HG02798 (cell line): ENCODE measurements around the gene GRM3.

Experiments used
- ATAC-seq: cut with Tn5 transposase; IDR thresholded peaks from one replicate; pipeline ENCODE4 v1.9.1; 2021; ENCODE audit warnings: mild to moderate bottlenecking; ENCODE audit not compliant: unreplicated experiment, poor library complexity

Gene GRM3

GRCh38 chr7:86884152-86884551 is 240.4 kb downstream of the GRM3 start:
- no peak for ATAC-seq

DNA sequence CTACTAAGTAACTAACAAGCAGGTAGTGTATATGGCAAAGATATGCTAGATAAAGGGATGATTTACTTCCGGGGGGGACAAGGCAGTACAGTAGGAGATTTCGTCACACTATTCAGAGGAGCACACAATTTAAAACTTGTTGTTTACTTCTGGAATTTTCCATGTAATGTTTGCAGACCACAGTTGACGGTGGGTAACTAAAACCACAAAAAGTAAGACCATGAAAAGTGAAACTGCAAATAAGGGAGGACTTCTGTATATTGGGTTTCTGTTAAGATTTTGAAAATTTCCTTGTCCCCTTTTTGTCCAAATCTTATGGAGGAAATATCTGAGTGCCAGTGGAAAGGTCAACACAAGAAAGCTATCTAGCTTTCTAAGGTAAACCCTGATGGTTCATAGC is 245.8 kb downstream of the GRM3 start:
- ATAC-seq, result no peak

- no peak for ATAC-seq
Measured at GRCh38 chr7:86898171-86898570, 254.5 kb downstream of the GRM3 start.

GRCh38 chr7:86900886-86901285 is 257.2 kb downstream of the GRM3 start:
- ATAC-seq, result no peak

- ATAC-seq, result peak; percentile 48
Measured at GRCh38 chr7:86904949-86905834, 261.5 kb downstream of the GRM3 start.

DNA sequence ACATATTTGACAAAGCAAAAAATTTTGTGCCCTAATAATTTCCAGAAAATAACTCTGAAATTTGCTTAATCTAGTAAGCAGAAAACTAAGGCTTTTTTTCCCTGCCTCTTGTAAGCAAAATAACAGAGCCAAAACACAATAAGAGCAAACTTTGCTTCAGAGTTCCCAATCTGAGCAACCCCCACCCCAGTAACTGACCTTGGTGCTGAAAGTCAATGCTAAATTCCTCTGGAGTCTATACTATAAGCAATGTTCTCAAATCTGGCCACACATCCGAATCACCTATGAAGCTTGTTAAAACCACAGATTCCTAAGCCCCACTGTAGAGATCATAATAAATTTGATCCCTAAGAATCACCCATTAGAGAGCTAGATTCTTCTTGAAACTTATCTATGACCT is 265.2 kb downstream of the GRM3 start:
- ATAC-seq, result no peak

GRCh38 chr7:86911659-86912058 is 267.9 kb downstream of the GRM3 start:
- ATAC-seq, result no peak

GRCh38 chr7:86913709-86914108 is 270.0 kb downstream of the GRM3 start:
- no peak for ATAC-seq
